DOHH2 (cell line): Measurements from ENCODE around the gene CAPN14.

ENCODE experiments used
- H3F3A ChIP-seq: fragments of 200-600 bp; sonication (generic), shearing (Covaris generic); 2 replicates; pipeline ENCODE4 v1.6.0; 2016; ENCODE audit warnings: antibody characterized with exemption, mild to moderate bottlenecking; ENCODE audit not compliant: control insufficient read depth, insufficient read depth
- H3K27ac ChIP-seq: fragments of 200-600 bp; sonication (generic); 2 replicates; pipeline ENCODE4 v1.5.1; 2014; ENCODE audit warnings: low read depth, mild to moderate bottlenecking, low read length, moderate library complexity
- H3K27me3 ChIP-seq: fragments of 200-600 bp; sonication (generic); 2 replicates; pipeline ENCODE4 v1.6.1; 2014; ENCODE audit warnings: mild to moderate bottlenecking, low read length, mixed read lengths; ENCODE audit not compliant: control insufficient read depth
- H3K36me3 ChIP-seq: fragments of 200-600 bp; sonication (generic); 2 replicates; pipeline ENCODE4 v1.6.1; 2014; ENCODE audit warnings: mild to moderate bottlenecking, low read length, moderate library complexity, mixed read lengths; ENCODE audit not compliant: control insufficient read depth
- H3K4me1 ChIP-seq: fragments of 200-600 bp; sonication (generic); 2 replicates; pipeline ENCODE4 v1.6.1; 2014; ENCODE audit warnings: mild to moderate bottlenecking, low read length, mixed read lengths; ENCODE audit not compliant: control insufficient read depth
- H3K4me2 ChIP-seq: fragments of 200-600 bp; sonication (generic); 2 replicates; pipeline ENCODE4 v1.6.0; 2014; ENCODE audit warnings: mild to moderate bottlenecking, low read length, moderate library complexity
- H3K4me3 ChIP-seq: fragments of 200-600 bp; sonication (generic); 2 replicates; pipeline ENCODE4 v1.5.1; 2014; ENCODE audit warnings: mild to moderate bottlenecking, low read length, mixed read lengths
- H3K79me2 ChIP-seq: fragments of 200-600 bp; sonication (generic); 2 replicates; pipeline ENCODE4 v1.6.1; 2014; ENCODE audit warnings: mild to moderate bottlenecking, low read length, mixed read lengths; ENCODE audit not compliant: control insufficient read depth
- H3K9me2 ChIP-seq: fragments of 200-600 bp; sonication (generic); replicated peaks from 2 replicates; pipeline ENCODE4 v1.6.1; 2014; ENCODE audit warnings: mild to moderate bottlenecking, low read length, mixed read lengths; ENCODE audit not compliant: control insufficient read depth
- H3K9me3 ChIP-seq: fragments of 200-600 bp; sonication (generic); 2 replicates; pipeline ENCODE4 v1.6.1; 2014; ENCODE audit warnings: antibody characterized with exemption, low read length, mixed read lengths; ENCODE audit not compliant: control insufficient read depth, insufficient read depth
- H4K20me1 ChIP-seq: fragments of 200-600 bp; sonication (generic); 2 replicates; pipeline ENCODE4 v1.6.0; 2014; ENCODE audit warnings: low read depth, mild to moderate bottlenecking, antibody characterized with exemption, low read length, moderate library complexity; ENCODE audit not compliant: control insufficient read depth, insufficient read depth
- CTCF ChIP-seq: fragments of 200-600 bp; sonication (generic); IDR thresholded peaks from one replicate; pipeline ENCODE4 v1.5.1; 2014; ENCODE audit warnings: antibody characterized with exemption, mild to moderate bottlenecking, low read depth, low read length; ENCODE audit not compliant: poor library complexity, severe bottlenecking
- EZH2phosphoT487 ChIP-seq: fragments of 200-600 bp; sonication (generic); IDR thresholded peaks from 2 replicates; pipeline ENCODE4 v1.6.1; 2017; ENCODE audit warnings: borderline replicate concordance, mild to moderate bottlenecking, antibody characterized with exemption, low read length, moderate library complexity, mixed read lengths

Gene CAPN14

GRCh38 chr2:31254237-31255203 lies 37.2 kb upstream of the CAPN14 start:
- no peak overlapping the region for H3K27ac ChIP-seq

GRCh38 chr2:31253356-31254131 lies 36.2 kb upstream of the CAPN14 start:
- H4K20me1 ChIP-seq: no peaks in the 10 kb centered on the region
- no peaks in the 10 kb centered on the region for H3F3A ChIP-seq
- H3K27ac ChIP-seq: no peak overlapping the region
- TF ChIP-seq CTCF (no peak), EZH2phosphoT487 (no peak)
- H3K4me2 ChIP-seq: no peak overlapping the region
- no peak overlapping the region for H3K4me3 ChIP-seq
- peaks cover 4% of the 10 kb centered on the region; the same call in 1 of the 2 replicates for H3K36me3 ChIP-seq
- no peaks in the 10 kb centered on the region for H3K9me2 ChIP-seq
- H3K27me3 ChIP-seq: 0 out of 2 replicates have a peak, but pooled peaks cover 3% of the 10 kb centered on the region
- peaks cover 42% of the 10 kb centered on the region for H3K4me1 ChIP-seq
- no peaks in the 10 kb centered on the region for H3K9me3 ChIP-seq
- H3K79me2 ChIP-seq: no peaks in the 10 kb centered on the region

More at GRCh38 chr2:31254237-31255203, 37.2 kb upstream of the CAPN14 start:
- Histone ChIP-seq H3K9me2 (no peaks in the 10 kb centered on the region), H3K9me3 (no peaks in the 10 kb centered on the region), H3K27me3 (0 out of 2 replicates have a peak, but pooled peaks cover 3% of the 10 kb centered on the region), H3K79me2 (no peaks in the 10 kb centered on the region), H3F3A (no peaks in the 10 kb centered on the region), H3K4me1 (peaks cover 43% of the 10 kb centered on the region), H3K36me3 (peaks cover 4% of the 10 kb centered on the region; the same call in 1 of the 2 replicates), H3K4me2 (no peak overlapping the region), H4K20me1 (no peaks in the 10 kb centered on the region), H3K4me3 (no peak overlapping the region)
- TF ChIP-seq EZH2phosphoT487: no peak
- no peak for TF ChIP-seq CTCF

GRCh38 chr2:31251851-31252250 lies 34.5 kb upstream of the CAPN14 start:
- no peak overlapping the region for H3K4me2 ChIP-seq
- TF ChIP-seq EZH2phosphoT487 (no peak), CTCF (no peak)
- no peak overlapping the region for H3K27ac ChIP-seq
- H3F3A ChIP-seq: no peaks in the 10 kb centered on the region
- 0 out of 2 replicates have a peak, but pooled peaks cover 3% of the 10 kb centered on the region for H3K27me3 ChIP-seq
- H3K4me3 ChIP-seq: no peak overlapping the region
- H3K36me3 ChIP-seq: peaks cover 4% of the 10 kb centered on the region; the same call in 1 of the 2 replicates
- peaks cover 30% of the 10 kb centered on the region for H3K4me1 ChIP-seq
- no peaks in the 10 kb centered on the region for H4K20me1 ChIP-seq
- no peaks in the 10 kb centered on the region for H3K9me3 ChIP-seq
- no peaks in the 10 kb centered on the region for H3K79me2 ChIP-seq
- no peaks in the 10 kb centered on the region for H3K9me2 ChIP-seq
